H1 (cell line): ENCODE data around the gene DYNLT1. TPM values are rescaled to one million over a fixed set of nuclear protein-coding genes. Genes with fewer than 3 reads are reported as not detected.

Experiments
- CTCF ChIA-PET: fragments of 300-600 bp; sonication (Branson Sonifier 250); formaldehyde crosslinking; loops from one replicate; lab custom pipeline; 2021; ENCODE audit not compliant: partially characterized antibody; lab: Charles Lee
- POLR2A ChIA-PET: fragments of 300-600 bp; sonication (Branson Sonifier 250); formaldehyde crosslinking; loops from one replicate; lab custom pipeline; 2021; ENCODE audit warnings: inconsistent platforms; ENCODE audit not compliant: partially characterized antibody; lab: Charles Lee
- DNase-seq, 2 experiments: peaks; one replicate each; pipeline versions ENCODE4 v3.0.0 to v3.0.0-alpha.2; 2010 to 2022; ENCODE audit warnings: low spot score in 2 of 2, low read depth in 1 of 2, mixed read lengths in 1 of 2
- FAIRE-seq: peaks from 2 replicates; lab custom pipeline; 2011; peaks lifted over from hg19 to GRCh38; lab: Jason Lieb, UNC
- H2AFZ ChIP-seq: 2 replicates; pipeline ENCODE4 v1.8.1; 2012; ENCODE audit warnings: low read length, inconsistent platforms
- H2AK5ac ChIP-seq: 2 replicates; pipeline ENCODE4 v1.6.1; 2013; ENCODE audit warnings: low read depth, low read length
- H2BK120ac ChIP-seq: replicated peaks from 2 replicates; pipeline ENCODE3; 2013; ENCODE audit warnings: low read depth, low read length, inconsistent platforms
- H2BK12ac ChIP-seq: 2 replicates; pipeline ENCODE4 v1.6.1; 2013; ENCODE audit warnings: low read depth, low read length
- H2BK15ac ChIP-seq: 2 replicates; pipeline ENCODE4 v1.6.1; 2013; ENCODE audit warnings: low read length
- H2BK20ac ChIP-seq: 2 replicates; pipeline ENCODE4 v1.6.1; 2013; ENCODE audit warnings: low read length
- H2BK5ac ChIP-seq: 2 replicates; pipeline ENCODE4 v1.6.1; 2013; ENCODE audit warnings: low read depth, low read length
- H3K14ac ChIP-seq: 2 replicates; pipeline ENCODE4 v1.6.1; 2013; ENCODE audit warnings: inconsistent platforms; ENCODE audit not compliant: insufficient read length
- H3K18ac ChIP-seq: 2 replicates; pipeline ENCODE4 v1.6.1; 2013; ENCODE audit warnings: low read length; ENCODE audit errors: extremely low read depth
- H3K23ac ChIP-seq: 2 replicates; pipeline ENCODE4 v1.6.1; 2013; ENCODE audit warnings: inconsistent platforms; ENCODE audit not compliant: insufficient read length
- H3K23me2 ChIP-seq: 2 replicates; pipeline ENCODE4 v1.6.1; 2013; ENCODE audit warnings: low read depth, low read length
- H3K27ac ChIP-seq: 2 replicates; pipeline ENCODE4 v1.6.1; 2011; ENCODE audit warnings: low read depth, low read length, inconsistent platforms
- H3K27me3 ChIP-seq, 4 experiments: replicated peaks in 1 of 4; 1 replicate in 1 of 4; 2 replicates in 3 of 4; pipeline versions ENCODE4 v1.6.1 to v1.8.1; 2011 to 2013; ENCODE audit warnings: low read length in 3 of 4, mild to moderate bottlenecking in 3 of 4, inconsistent platforms in 2 of 4, mixed read lengths in 2 of 4, moderate library complexity in 1 of 4; ENCODE audit not compliant: control insufficient read depth in 3 of 4, insufficient read depth in 3 of 4; ENCODE audit errors: extremely low read depth in 1 of 4
- H3K36me3 ChIP-seq, 4 experiments: 2 replicates each; pipeline versions ENCODE4 v1.6.1 to v1.8.1; 2011 to 2013; ENCODE audit warnings: mild to moderate bottlenecking in 4 of 4, low read length in 3 of 4, moderate library complexity in 2 of 4, control low read depth in 1 of 4, inconsistent platforms in 1 of 4; ENCODE audit not compliant: insufficient read depth in 4 of 4, control insufficient read depth in 2 of 4
- H3K4ac ChIP-seq: replicated peaks from 2 replicates; pipeline ENCODE3; 2013; ENCODE audit warnings: low read length, low read depth, mixed read lengths, inconsistent platforms; ENCODE audit not compliant: insufficient read length
- H3K4me1 ChIP-seq, 4 experiments: replicated peaks in 1 of 4; 1 replicate in 1 of 4; 2 replicates in 3 of 4; pipeline versions ENCODE4 v1.6.1 to v1.8.1; 2011 to 2013; ENCODE audit warnings: low read length in 3 of 4, inconsistent platforms in 2 of 4, mixed read lengths in 1 of 4; ENCODE audit not compliant: insufficient read depth in 4 of 4, control insufficient read depth in 3 of 4
- H3K4me2 ChIP-seq, 2 experiments: 2 replicates each; pipeline versions ENCODE4 v1.6.1 to v1.8.1; 2011 to 2013; ENCODE audit warnings: low read depth in 2 of 2, low read length in 2 of 2, control low read depth in 1 of 2, inconsistent platforms in 1 of 2, mild to moderate bottlenecking in 1 of 2; ENCODE audit not compliant: insufficient read depth in 1 of 2
- H3K4me3 ChIP-seq, 4 experiments: fragments of 200-600, 300-600 bp in 1 of 4; sonication (generic), shearing (Covaris generic), sonication (Bioruptor Twin) in 1 of 4; 2 replicates each; pipeline versions ENCODE4 v1.5.1 to v1.8.1; 2011 to 2016; ENCODE audit warnings: low read length in 4 of 4, low read depth in 3 of 4, control low read depth in 2 of 4, inconsistent platforms in 2 of 4, mild to moderate bottlenecking in 2 of 4, mixed read lengths in 1 of 4, moderate library complexity in 1 of 4; ENCODE audit not compliant: insufficient read depth in 2 of 4; ENCODE audit errors: extremely low read depth in 1 of 4
- H3K56ac ChIP-seq: replicated peaks from 2 replicates; pipeline ENCODE3; 2013; ENCODE audit warnings: low read depth, mild to moderate bottlenecking, mixed read lengths, low read length, inconsistent platforms; ENCODE audit not compliant: insufficient read length
- H3K79me1 ChIP-seq: 2 replicates; pipeline ENCODE4 v1.6.1; 2013; ENCODE audit warnings: low read depth, low read length, control low read depth
- H3K79me2 ChIP-seq, 2 experiments: 2 replicates each; pipeline versions ENCODE4 v1.6.1 to v1.8.1; 2012 to 2013; ENCODE audit warnings: low read length in 2 of 2, mild to moderate bottlenecking in 2 of 2, inconsistent platforms in 1 of 2; ENCODE audit not compliant: insufficient read depth in 2 of 2, control insufficient read depth in 1 of 2
- H3K9ac ChIP-seq, 4 experiments: replicated peaks in 1 of 4; 1 replicate in 1 of 4; 2 replicates in 3 of 4; pipeline versions ENCODE4 v1.6.1 to v1.8.1; 2011 to 2013; ENCODE audit warnings: low read depth in 3 of 4, low read length in 3 of 4, control low read depth in 2 of 4, mild to moderate bottlenecking in 2 of 4, moderate library complexity in 2 of 4, inconsistent platforms in 1 of 4; ENCODE audit errors: extremely low read depth in 1 of 4
- H3K9me3 ChIP-seq, 2 experiments: 2 replicates each; pipeline versions ENCODE4 v1.6.1 to v1.8.1; 2012 to 2013; ENCODE audit warnings: mild to moderate bottlenecking in 2 of 2, moderate library complexity in 2 of 2, control low read depth in 1 of 2, inconsistent platforms in 1 of 2, low read depth in 1 of 2, low read length in 1 of 2, mixed read lengths in 1 of 2; ENCODE audit not compliant: insufficient read depth in 2 of 2
- H4K20me1 ChIP-seq, 2 experiments: replicated peaks in 1 of 2; 2 replicates each; pipeline versions ENCODE3 to v1.8.1; 2011 to 2013; ENCODE audit warnings: inconsistent platforms in 2 of 2, low read length in 2 of 2, mild to moderate bottlenecking in 1 of 2; ENCODE audit not compliant: insufficient read depth in 2 of 2, control insufficient read depth in 1 of 2
- H4K5ac ChIP-seq: 2 replicates; pipeline ENCODE4 v1.6.1; 2013; ENCODE audit warnings: low read length, low read depth, mixed read lengths, inconsistent platforms; ENCODE audit not compliant: insufficient read length
- H4K8ac ChIP-seq: 2 replicates; pipeline ENCODE4 v1.8.0; 2013; ENCODE audit warnings: mild to moderate bottlenecking, moderate library complexity, low read length, inconsistent platforms; ENCODE audit not compliant: insufficient read depth; ENCODE audit errors: extremely low read depth
- H4K91ac ChIP-seq: replicated peaks from 2 replicates; pipeline ENCODE3; 2013; ENCODE audit warnings: low read length, mixed read lengths, inconsistent platforms; ENCODE audit not compliant: insufficient read length
- ASH2L ChIP-seq: fragments of 200-600, 300-600 bp; sonication (generic); IDR thresholded peaks from one replicate; pipeline ENCODE4 v1.7.1; 2017; ENCODE audit warnings: low read length
- ATF3 ChIP-seq: IDR thresholded peaks from 2 replicates; pipeline ENCODE4 v1.6.1; 2011; ENCODE audit warnings: low read depth, mild to moderate bottlenecking, low read length; ENCODE audit not compliant: insufficient read depth
- CEBPB ChIP-seq: IDR thresholded peaks from 2 replicates; pipeline ENCODE4 v1.6.1; 2012; ENCODE audit warnings: low read depth, low read length
- CHD1 ChIP-seq: IDR thresholded peaks from 2 replicates; pipeline ENCODE4 v1.6.1; 2012; ENCODE audit warnings: low read depth, low read length, improper control_type of control experiment
- FOSL1 ChIP-seq: IDR thresholded peaks from 2 replicates; pipeline ENCODE4 v1.6.1; 2011; ENCODE audit warnings: mild to moderate bottlenecking, low read depth, low read length, moderate library complexity; ENCODE audit not compliant: insufficient read depth
- HDAC2 ChIP-seq, 2 experiments: fragments of 300-600 bp in 1 of 2; sonication (generic) in 1 of 2; IDR thresholded peaks; 2 replicates each; pipeline ENCODE4 v1.6.1; 2011 to 2012; ENCODE audit warnings: low read depth in 2 of 2, low read length in 2 of 2, mild to moderate bottlenecking in 2 of 2, moderate library complexity in 2 of 2, borderline replicate concordance in 1 of 2, inconsistent platforms in 1 of 2
- KDM5A ChIP-seq: fragments of 200-600 bp; IDR thresholded peaks from 2 replicates; pipeline ENCODE4 v1.7.1; 2012; ENCODE audit warnings: mild to moderate bottlenecking, low read length, inconsistent platforms, mixed read lengths
- POLR2A ChIP-seq, 2 experiments: IDR thresholded peaks; 1 replicate in 1 of 2; 2 replicates in 1 of 2; pipeline ENCODE4 v1.6.1; 2011; ENCODE audit warnings: low read depth in 2 of 2, low read length in 2 of 2, mild to moderate bottlenecking in 2 of 2; ENCODE audit errors: control extremely low read depth in 1 of 2
- SIN3A ChIP-seq, 2 experiments: IDR thresholded peaks in 1 of 2; conservative IDR thresholded peaks in 1 of 2; 2 replicates each; pipeline ENCODE4 v1.6.1; 2011 to 2012; ENCODE audit warnings: low read length in 2 of 2, improper control_type of control experiment in 1 of 2, low read depth in 1 of 2, mild to moderate bottlenecking in 1 of 2
- SIX5 ChIP-seq: IDR thresholded peaks from 2 replicates; pipeline ENCODE4 v1.6.1; 2011; ENCODE audit warnings: mild to moderate bottlenecking, low read depth, low read length
- YY1 ChIP-seq: IDR thresholded peaks from 2 replicates; pipeline ENCODE4 v1.6.1; 2011; ENCODE audit warnings: low read depth, mild to moderate bottlenecking, low read length
- WGBS, 2 experiments: shearing (Covaris generic) in 1 of 2; methylation state at CpG; one replicate each; pipeline versions ENCODE4 v1.1.6 to v1.1.7; 2013 to 2015; ENCODE audit warnings: low lambda C conversion rate in 2 of 2, mixed read lengths in 2 of 2, inconsistent platforms in 1 of 2, low coverage in 1 of 2, missing lambda C conversion rate in 1 of 2; ENCODE audit not compliant: insufficient replicate concordance in 2 of 2, insufficient coverage in 1 of 2, insufficient read length in 1 of 2; ENCODE audit errors: extremely low coverage in 1 of 2, missing lambda C conversion rate in 1 of 2; 5-methylcytosine and 5-hydroxymethylcytosine counted together
- polyA plus RNA-seq, 7 experiments: library from polyadenylated mRNA; depleted of rRNA in 3 of 7; stranded (reverse) in 5 of 7; unstranded in 2 of 7; fragments of >200 nt in 5 of 7; fragments of 200-250 nt in 2 of 7; gene quantifications; 1 replicate in 5 of 7; 2 replicates in 1 of 7; 4 replicates in 1 of 7; pipeline versions ENCODE4 v1.2.1 to v1.2.3, GENCODE V29; 2011 to 2013; ENCODE audit warnings: missing spikeins in 2 of 7, mixed read lengths in 2 of 7
- total RNA-seq: library from RNA; stranded (reverse); fragmentation: NEBNext Ultra II Directional; extraction: Animal tissue kit (Norgen Biotek cat#: 25700); gene quantifications from 2 replicates; pipeline ENCODE4 v1.2.1, GENCODE V29; 2021

The DYNLT1 gene
- total and polyA plus RNA-seq, 2 of the 8 experiments (the other 6 are each of a cell fraction or from before 2014, with no cell fraction given), result 119 to 245 TPM

GRCh38 chr6:158662607-158662953 lies 18.0 kb upstream of the DYNLT1 start:
- H3K36me3 ChIP-seq, result no peaks in the 10 kb centered on the region
- H3K4me2 ChIP-seq, result no peak overlapping the region
- no peak overlapping the region for H2BK12ac ChIP-seq
- no peak for FAIRE-seq
- H2AK5ac ChIP-seq, result no peak overlapping the region
- DNase-seq, result no peak
- H2BK20ac ChIP-seq, result no peak overlapping the region
- H3K4ac ChIP-seq, result no peak overlapping the region
- H3K56ac ChIP-seq, result no peak overlapping the region
- ChIA-PET POLR2A (interaction anchor here (2.1 kb wide), 1 partner anchor 18 kb away, joined by 8 read pairs; the partner anchor contains the start of gene DYNLT1), CTCF (interaction anchor here (1.3 to 7.3 kb wide), 5 partner anchors 11 to 57 kb away, joined by 4 to 104 read pairs (median 39); partner anchors contain the start of gene SYTL3)
- no peaks in the 10 kb centered on the region; a peak in 1 of 7 replicates for H3K27me3 ChIP-seq
- H3K14ac ChIP-seq, result no peak overlapping the region
- H2BK15ac ChIP-seq, result no peak overlapping the region
- H3K18ac ChIP-seq, result no peak overlapping the region
- no peak overlapping the region for H4K5ac ChIP-seq
- H4K20me1 ChIP-seq, result no peaks in the 10 kb centered on the region
- H3K9me3 ChIP-seq, result no peaks in the 10 kb centered on the region
- H3K4me1 ChIP-seq, result peaks cover 0 to 8% (median 4%) of the 10 kb centered on the region in 4 experiments; a peak in 4 of 7 replicates
- 88% methylated on average over 3 of the region's 3 CpGs; no CpG with 5 or more reads in 1 of the 2 experiments for WGBS, 2 experiments
- no peaks in the 10 kb centered on the region for H3K23me2 ChIP-seq
- H3K79me2 ChIP-seq, result no peaks in the 10 kb centered on the region
- no peak overlapping the region for H2BK120ac ChIP-seq
- H3K9ac ChIP-seq, result no peak overlapping the region
- no peak overlapping the region for H2AFZ ChIP-seq
- no peak overlapping the region for H2BK5ac ChIP-seq
- H3K27ac ChIP-seq, result no peak overlapping the region
- H4K91ac ChIP-seq, result no peak overlapping the region
- no peak overlapping the region for H3K23ac ChIP-seq
- H4K8ac ChIP-seq, result no peak overlapping the region
- no peaks in the 10 kb centered on the region for H3K79me1 ChIP-seq
- no peak overlapping the region for H3K4me3 ChIP-seq
- TF ChIP-seq KDM5A (no peak), CHD1 (no peak), ATF3 (no peak), ASH2L (no peak), SIN3A (conservative IDR thresholded peaks at IDR 0.05 in 1 of 2, IDR thresholded peaks at IDR 0.05 in 1 of 2; ENCODE audit: low read depth in 1 of 2, low read length in 2 of 2) (no peak), CEBPB (no peak), SIX5 (no peak), POLR2A (IDR thresholded peaks at IDR 0.05; ENCODE audit: control extremely low read depth in 1 of 2, low read depth in 2 of 2, low read length in 2 of 2) (no peak), HDAC2 (IDR thresholded peaks at IDR 0.05; ENCODE audit: borderline replicate concordance in 1 of 2, low read depth in 2 of 2, low read length in 2 of 2) (no peak), FOSL1 (no peak), YY1 (no peak)
